A673 (cell line): ENCODE data around the gene B3GALT5.

Experiments
- CTCF ChIP-seq: fragments of 300-800, 200-600 bp; sonication (generic); conservative IDR thresholded peaks from 2 replicates; pipeline ENCODE4 v1.5.1; 2017; ENCODE audit warnings: low read depth, mild to moderate bottlenecking, antibody characterized with exemption, low read length, moderate library complexity, mixed read lengths
- EZH2 ChIP-seq: fragments of 200-600 bp; sonication (generic); IDR thresholded peaks from 2 replicates; pipeline ENCODE4 v1.6.1; 2017; ENCODE audit warnings: borderline replicate concordance, low read depth, mild to moderate bottlenecking, mixed read lengths, antibody characterized with exemption, low read length; ENCODE audit not compliant: poor library complexity, severe bottlenecking

- TF ChIP-seq CTCF (no peak), EZH2 (no peak)
These were observed 48.4 kb downstream of the B3GALT5 start for GRCh38 chr21:39661121-39661520.
